Ishikawa (cell line): ENCODE data around the gene TF.

Source experiments
- CEBPB ChIP-seq: IDR thresholded peaks from 2 replicates; pipeline ENCODE4 v1.6.1; 2012
- CREB1 ChIP-seq: IDR thresholded peaks from 2 replicates; pipeline ENCODE4 v1.6.1; 2012; ENCODE audit warnings: low read depth
- RAD21 ChIP-seq: IDR thresholded peaks from 2 replicates; pipeline ENCODE4 v1.6.1; 2012; ENCODE audit warnings: low read depth
- YY1 ChIP-seq: IDR thresholded peaks from 2 replicates; pipeline ENCODE4 v1.6.1; 2012; ENCODE audit warnings: low read depth

GRCh38 chr3:133799794-133800585 lies 53.8 kb downstream of the TF start:
- TF ChIP-seq CREB1 (no peak), YY1 (no peak), CEBPB (no peak), RAD21 (no peak)
